IMR-90 (cell line): Measurements from ENCODE around the gene TBXAS1.

Experiments
- CEBPB ChIP-seq: IDR thresholded peaks from 2 replicates; pipeline ENCODE4 v1.6.1; 2012; ENCODE audit warnings: low read depth, low read length, improper control_type of control experiment
- MXI1 ChIP-seq: IDR thresholded peaks from 2 replicates; pipeline ENCODE4 v1.6.1; 2012; ENCODE audit warnings: low read depth, mild to moderate bottlenecking, low read length, moderate library complexity, borderline replicate concordance
- POLR2A ChIP-seq: IDR thresholded peaks from 2 replicates; pipeline ENCODE4 v1.6.1; 2012; ENCODE audit warnings: mild to moderate bottlenecking, low read depth, low read length
- RAD21 ChIP-seq: IDR thresholded peaks from 2 replicates; pipeline ENCODE4 v1.6.1; 2012; ENCODE audit warnings: low read length, improper control_type of control experiment
- RFX5 ChIP-seq: IDR thresholded peaks from 2 replicates; pipeline ENCODE4 v1.8.0; 2012; ENCODE audit warnings: low read depth, mild to moderate bottlenecking, low read length, moderate library complexity
- TF ChIP-seq, protein P1 (sequence below): conservative IDR thresholded peaks from 2 replicates; pipeline ENCODE4 v1.5.1; 2012; ENCODE audit warnings: mild to moderate bottlenecking, low read depth, low read length, improper control_type of control experiment
- TF ChIP-seq, protein P2 (sequence below): fragments of 150-350 bp; IDR thresholded peaks from 2 replicates; pipeline ENCODE4 v1.6.1; 2016; ENCODE audit warnings: low read depth, mild to moderate bottlenecking, low read length, moderate library complexity, borderline replicate concordance

DNA sequence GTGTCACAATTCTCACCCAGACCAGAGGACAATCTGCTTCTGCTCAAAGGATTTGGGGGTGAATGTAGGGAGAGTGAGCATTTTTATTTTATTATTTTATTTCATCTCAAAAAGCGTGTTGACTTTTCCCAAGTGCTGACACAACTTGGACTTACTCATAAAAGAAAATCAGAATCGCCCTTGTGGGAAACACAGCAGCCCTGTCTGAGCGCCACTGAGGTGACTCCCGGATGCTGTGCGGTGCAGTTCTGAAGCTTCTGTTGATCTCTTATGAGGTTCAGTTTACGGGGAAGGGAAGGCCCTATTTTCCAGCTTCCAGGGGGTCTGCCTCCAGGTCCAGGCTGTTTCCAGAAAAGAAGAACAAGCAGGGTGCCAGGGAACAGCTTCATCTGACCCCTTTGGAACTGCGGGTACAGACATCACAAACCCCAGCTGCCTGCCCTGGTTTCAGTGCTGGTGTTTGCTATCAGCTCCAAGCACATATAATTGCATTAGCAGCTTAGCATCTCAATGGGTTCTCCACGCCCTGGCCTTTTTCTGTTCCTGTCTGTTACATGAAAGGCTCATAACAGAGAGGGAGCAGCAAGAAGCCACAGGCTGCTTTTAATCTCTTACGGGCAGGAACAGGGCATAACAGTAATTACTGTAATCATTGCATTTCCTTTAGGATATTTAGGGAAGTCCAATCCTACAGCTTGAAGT is 181.3 kb downstream of the TBXAS1 start:
- TF ChIP-seq, protein P1, sequence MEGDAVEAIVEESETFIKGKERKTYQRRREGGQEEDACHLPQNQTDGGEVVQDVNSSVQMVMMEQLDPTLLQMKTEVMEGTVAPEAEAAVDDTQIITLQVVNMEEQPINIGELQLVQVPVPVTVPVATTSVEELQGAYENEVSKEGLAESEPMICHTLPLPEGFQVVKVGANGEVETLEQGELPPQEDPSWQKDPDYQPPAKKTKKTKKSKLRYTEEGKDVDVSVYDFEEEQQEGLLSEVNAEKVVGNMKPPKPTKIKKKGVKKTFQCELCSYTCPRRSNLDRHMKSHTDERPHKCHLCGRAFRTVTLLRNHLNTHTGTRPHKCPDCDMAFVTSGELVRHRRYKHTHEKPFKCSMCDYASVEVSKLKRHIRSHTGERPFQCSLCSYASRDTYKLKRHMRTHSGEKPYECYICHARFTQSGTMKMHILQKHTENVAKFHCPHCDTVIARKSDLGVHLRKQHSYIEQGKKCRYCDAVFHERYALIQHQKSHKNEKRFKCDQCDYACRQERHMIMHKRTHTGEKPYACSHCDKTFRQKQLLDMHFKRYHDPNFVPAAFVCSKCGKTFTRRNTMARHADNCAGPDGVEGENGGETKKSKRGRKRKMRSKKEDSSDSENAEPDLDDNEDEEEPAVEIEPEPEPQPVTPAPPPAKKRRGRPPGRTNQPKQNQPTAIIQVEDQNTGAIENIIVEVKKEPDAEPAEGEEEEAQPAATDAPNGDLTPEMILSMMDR, result no peak
- TF ChIP-seq RFX5 (no peak), POLR2A (no peak), RAD21 (no peak), CEBPB (no peak), MXI1 (no peak)
- TF ChIP-seq, protein P2, sequence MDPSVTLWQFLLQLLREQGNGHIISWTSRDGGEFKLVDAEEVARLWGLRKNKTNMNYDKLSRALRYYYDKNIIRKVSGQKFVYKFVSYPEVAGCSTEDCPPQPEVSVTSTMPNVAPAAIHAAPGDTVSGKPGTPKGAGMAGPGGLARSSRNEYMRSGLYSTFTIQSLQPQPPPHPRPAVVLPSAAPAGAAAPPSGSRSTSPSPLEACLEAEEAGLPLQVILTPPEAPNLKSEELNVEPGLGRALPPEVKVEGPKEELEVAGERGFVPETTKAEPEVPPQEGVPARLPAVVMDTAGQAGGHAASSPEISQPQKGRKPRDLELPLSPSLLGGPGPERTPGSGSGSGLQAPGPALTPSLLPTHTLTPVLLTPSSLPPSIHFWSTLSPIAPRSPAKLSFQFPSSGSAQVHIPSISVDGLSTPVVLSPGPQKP, result no peak
